Trophoblast cell (in vitro differentiated cells and primary cell): ENCODE results near the gene TRPV4.
"Not testable (repeated sequence)": the region's sequence is repeated elsewhere in the genome, so short reads cannot be mapped to it uniquely, and the experiment has no call there.

Experiments used
- DNase-seq, 2 donors: peaks; one replicate each; pipeline ENCODE4 v3.0.0-alpha.2; 2016
- H2AFZ ChIP-seq: 2 replicates; pipeline ENCODE4 v1.6.1; 2013; ENCODE audit warnings: low read length, moderate library complexity, mild to moderate bottlenecking; ENCODE audit not compliant: insufficient read depth, poor library complexity
- H2AK5ac ChIP-seq: 2 replicates; pipeline ENCODE4 v1.6.1; 2013; ENCODE audit warnings: mild to moderate bottlenecking, low read length
- H2BK120ac ChIP-seq: 2 replicates; pipeline ENCODE4 v1.6.1; 2013; ENCODE audit warnings: low read length, mild to moderate bottlenecking, moderate library complexity; ENCODE audit not compliant: insufficient read depth, poor library complexity
- H2BK12ac ChIP-seq: 2 replicates; pipeline ENCODE4 v1.6.1; 2013; ENCODE audit warnings: mild to moderate bottlenecking, low read length, moderate library complexity
- H2BK5ac ChIP-seq: 2 replicates; pipeline ENCODE4 v1.6.1; 2013; ENCODE audit warnings: low read length, low read depth, moderate library complexity, mild to moderate bottlenecking; ENCODE audit not compliant: poor library complexity
- H3K14ac ChIP-seq: 2 replicates; pipeline ENCODE4 v1.6.1; 2013; ENCODE audit warnings: mild to moderate bottlenecking, low read length
- H3K18ac ChIP-seq: 2 replicates; pipeline ENCODE4 v1.6.1; 2013; ENCODE audit warnings: mild to moderate bottlenecking, low read length
- H3K23ac ChIP-seq: 2 replicates; pipeline ENCODE4 v1.6.1; 2013; ENCODE audit warnings: low read length
- H3K27ac ChIP-seq: 2 replicates; pipeline ENCODE4 v1.5.1; 2013; ENCODE audit warnings: low read depth, mild to moderate bottlenecking, inconsistent platforms, low read length, moderate library complexity
- H3K27me3 ChIP-seq: 2 replicates; pipeline ENCODE4 v1.6.1; 2013; ENCODE audit warnings: inconsistent platforms, mild to moderate bottlenecking, low read length, moderate library complexity; ENCODE audit not compliant: insufficient read depth
- H3K36me3 ChIP-seq, 2 experiments: 1 replicate in 1 of 2; 2 replicates in 1 of 2; pipeline ENCODE4 v1.6.1; 2013; ENCODE audit warnings: low read length in 2 of 2, mild to moderate bottlenecking in 2 of 2, moderate library complexity in 1 of 2; ENCODE audit not compliant: insufficient read depth in 2 of 2, control insufficient read depth in 1 of 2
- H3K4ac ChIP-seq: 2 replicates; pipeline ENCODE4 v1.6.1; 2013; ENCODE audit warnings: low read depth, mild to moderate bottlenecking, low read length, moderate library complexity
- H3K4me1 ChIP-seq, 2 experiments: 1 replicate in 1 of 2; 2 replicates in 1 of 2; pipeline ENCODE4 v1.6.1; 2013; ENCODE audit warnings: low read length in 2 of 2, mild to moderate bottlenecking in 2 of 2, moderate library complexity in 1 of 2; ENCODE audit not compliant: insufficient read depth in 2 of 2, control insufficient read depth in 1 of 2
- H3K4me2 ChIP-seq: 2 replicates; pipeline ENCODE4 v1.6.1; 2013; ENCODE audit warnings: inconsistent platforms, mild to moderate bottlenecking, low read length, moderate library complexity
- H3K4me3 ChIP-seq: 2 replicates; pipeline ENCODE4 v1.5.1; 2013; ENCODE audit warnings: mild to moderate bottlenecking, low read depth, low read length, inconsistent platforms
- H3K79me1 ChIP-seq: one replicate; pipeline ENCODE4 v1.6.1; 2013; ENCODE audit warnings: low read length
- H3K79me2 ChIP-seq: 2 replicates; pipeline ENCODE4 v1.6.1; 2013; ENCODE audit warnings: low read length, mild to moderate bottlenecking; ENCODE audit not compliant: control insufficient read depth, insufficient read depth, poor library complexity
- H3K9ac ChIP-seq: 2 replicates; pipeline ENCODE4 v1.6.1; 2013; ENCODE audit warnings: mild to moderate bottlenecking, low read length
- H3K9me3 ChIP-seq: 2 replicates; pipeline ENCODE4 v1.6.1; 2013; ENCODE audit warnings: low read depth, mild to moderate bottlenecking, control low read depth, inconsistent platforms, low read length; ENCODE audit not compliant: insufficient read depth
- H4K12ac ChIP-seq: 2 replicates; pipeline ENCODE4 v1.6.1; 2013; ENCODE audit warnings: low read depth, mild to moderate bottlenecking, low read length, moderate library complexity
- H4K8ac ChIP-seq: 2 replicates; pipeline ENCODE4 v1.6.1; 2013; ENCODE audit warnings: low read depth, mild to moderate bottlenecking, low read length, moderate library complexity
- H4K91ac ChIP-seq: one replicate; pipeline ENCODE4 v1.6.1; 2013; ENCODE audit warnings: low read depth, mild to moderate bottlenecking, low read length, moderate library complexity
- WGBS: extraction: QIAGEN DNeasy Blood & Tissue Kit; methylation state at CpG from one replicate; pipeline ENCODE4 v1.1.7; 2013; ENCODE audit warnings: missing lambda C conversion rate; ENCODE audit not compliant: insufficient read length, insufficient coverage; ENCODE audit errors: extremely low coverage; 5-methylcytosine and 5-hydroxymethylcytosine counted together

The TRPV4 gene

DNA sequence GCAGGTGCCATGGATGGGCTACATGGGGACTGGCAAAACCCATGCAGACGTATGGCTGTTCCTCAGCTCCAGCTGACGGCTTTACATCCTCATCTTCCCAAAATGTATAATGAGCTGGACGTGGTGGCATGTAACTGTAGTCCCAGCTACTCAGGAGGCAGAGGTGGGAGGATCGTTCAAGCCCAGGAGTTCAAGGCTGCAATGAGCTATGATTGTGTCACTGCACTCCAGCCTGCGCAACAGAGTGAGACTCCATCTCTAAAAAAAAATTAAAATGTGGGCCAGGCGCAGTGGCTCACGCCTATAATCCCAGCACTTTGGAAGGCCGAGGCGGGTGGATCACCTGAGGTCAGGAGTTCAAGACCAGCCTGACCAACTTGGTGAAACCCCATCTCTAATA is 29.3 kb upstream of the TRPV4 start:
- not testable (repeated sequence) for H2BK120ac ChIP-seq, H2AK5ac ChIP-seq, H2AFZ ChIP-seq, H4K91ac ChIP-seq, H3K27ac ChIP-seq, H3K18ac ChIP-seq, H3K27me3 ChIP-seq, H3K79me2 ChIP-seq, H3K4ac ChIP-seq, H4K12ac ChIP-seq, H3K4me3 ChIP-seq, DNase-seq, H3K9me3 ChIP-seq, H3K4me2 ChIP-seq, H3K36me3 ChIP-seq, H3K23ac ChIP-seq, H3K9ac ChIP-seq, H2BK12ac ChIP-seq, H3K14ac ChIP-seq, H2BK5ac ChIP-seq, H3K79me1 ChIP-seq, H4K8ac ChIP-seq
- WGBS = no CpG with 5 or more reads among the region's 9 CpGs
- H3K4me1 ChIP-seq = peaks cover 10 to 12% of the 10 kb centered on the region in 2 experiments

DNA sequence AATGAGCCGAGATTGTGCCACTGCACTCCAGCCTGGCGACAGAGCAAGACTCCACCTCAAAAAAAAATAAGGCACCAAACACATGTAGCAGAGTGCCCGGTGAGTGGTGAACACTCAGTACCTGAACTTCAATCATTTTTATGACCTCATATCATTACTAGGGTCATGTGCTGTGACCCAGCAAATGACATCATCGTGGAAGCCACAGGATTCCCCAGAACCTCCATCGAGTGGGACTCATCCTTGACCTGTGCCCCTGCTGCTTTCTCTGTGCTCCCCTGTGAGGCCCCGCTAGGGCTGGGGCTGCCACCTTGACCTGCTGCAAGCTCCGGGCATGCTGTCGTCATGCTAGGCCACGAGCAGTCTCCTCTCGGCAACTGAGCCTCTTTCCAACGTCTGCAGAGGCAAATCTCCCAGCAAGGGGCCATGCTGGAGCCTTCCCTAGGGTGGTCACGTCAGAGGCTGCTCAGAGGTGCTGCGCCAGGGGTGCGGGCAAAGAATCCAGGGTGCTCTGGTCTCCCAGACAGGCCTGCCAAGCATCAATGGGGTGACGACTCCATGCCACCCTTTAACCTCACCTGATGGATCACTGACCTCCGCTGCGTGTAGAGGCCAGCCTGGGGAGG is 28.6 kb upstream of the TRPV4 start:
- no peak overlapping the region for H2BK5ac ChIP-seq
- H3K9ac ChIP-seq = no peak overlapping the region
- no CpG with 5 or more reads among the region's 17 CpGs for WGBS
- H3K14ac ChIP-seq = no peak overlapping the region
- H3K79me2 ChIP-seq = peaks cover 3% of the 10 kb centered on the region
- H2BK120ac ChIP-seq = no peak overlapping the region
- no peak overlapping the region for H2AK5ac ChIP-seq
- peaks cover 10 to 12% of the 10 kb centered on the region in 2 experiments for H3K4me1 ChIP-seq
- H3K4me3 ChIP-seq = no peak overlapping the region
- H4K12ac ChIP-seq = no peak overlapping the region
- H2BK12ac ChIP-seq = no peak overlapping the region
- peaks cover 7% of the 10 kb centered on the region for H3K79me1 ChIP-seq
- H3K27me3 ChIP-seq = no peaks in the 10 kb centered on the region
- peak overlapping the region; percentile 17 for H3K18ac ChIP-seq
- no peak overlapping the region for H2AFZ ChIP-seq
- no peak for DNase-seq
- H4K8ac ChIP-seq = no peak overlapping the region
- H3K4ac ChIP-seq = no peak overlapping the region
- H3K36me3 ChIP-seq = peaks cover 0 to 7% of the 10 kb centered on the region in 2 experiments
- H4K91ac ChIP-seq = no peak overlapping the region
- H3K23ac ChIP-seq = no peak overlapping the region
- H3K9me3 ChIP-seq = peaks cover 2% of the 10 kb centered on the region
- H3K4me2 ChIP-seq = no peak overlapping the region
- H3K27ac ChIP-seq = no peak overlapping the region

GRCh38 chr12:109860977-109861376 is 27.8 kb upstream of the TRPV4 start:
- Histone ChIP-seq H4K91ac (no peak overlapping the region), H3K23ac (no peak overlapping the region), H2AK5ac (no peak overlapping the region), H2BK5ac (no peak overlapping the region), H3K9me3 (peaks cover 2% of the 10 kb centered on the region), H2BK120ac (no peak overlapping the region), H3K79me1 (peaks cover 7% of the 10 kb centered on the region), H3K9ac (no peak overlapping the region), H3K14ac (no peak overlapping the region), H4K8ac (no peak overlapping the region), H2BK12ac (no peak overlapping the region), H3K4me1 (peaks cover 10 to 12% of the 10 kb centered on the region in 2 experiments), H3K4ac (no peak overlapping the region), H3K36me3 (peaks cover 1 to 7% of the 10 kb centered on the region in 2 experiments), H4K12ac (no peak overlapping the region), H3K18ac (no peak overlapping the region), H3K79me2 (peaks cover 3% of the 10 kb centered on the region), H3K27me3 (no peaks in the 10 kb centered on the region), H3K4me3 (no peak overlapping the region), H3K27ac (no peak overlapping the region), H3K4me2 (no peak overlapping the region), H2AFZ (no peak overlapping the region)
- WGBS = no CpG with 5 or more reads among the region's 5 CpGs
- DNase-seq = no peak

- no peaks in the 10 kb centered on the region for H3K27me3 ChIP-seq
Measured at GRCh38 chr12:109858764-109859163, 25.6 kb upstream of the TRPV4 start.

More at GRCh38 chr12:109858764-109859163, 25.6 kb upstream of the TRPV4 start:
- H2BK5ac ChIP-seq = no peak overlapping the region
- H3K9me3 ChIP-seq = peaks cover 2% of the 10 kb centered on the region
- H3K4me2 ChIP-seq = no peak overlapping the region
- peaks cover 14 to 17% of the 10 kb centered on the region in 2 experiments for H3K36me3 ChIP-seq
- H3K18ac ChIP-seq = no peak overlapping the region
- no peak overlapping the region for H2BK120ac ChIP-seq
- H2BK12ac ChIP-seq = no peak overlapping the region
- no peak overlapping the region for H4K91ac ChIP-seq
- peaks cover under 1% of the 10 kb centered on the region for H3K79me1 ChIP-seq
- WGBS = no CpG with 5 or more reads among the region's 5 CpGs
- H3K4ac ChIP-seq = no peak overlapping the region
- no peak for DNase-seq
- H3K23ac ChIP-seq = no peak overlapping the region
- peaks cover 2% of the 10 kb centered on the region in 2 experiments for H3K4me1 ChIP-seq
- no peak overlapping the region for H4K12ac ChIP-seq
- H4K8ac ChIP-seq = no peak overlapping the region
- H3K14ac ChIP-seq = no peak overlapping the region
- H2AK5ac ChIP-seq = no peak overlapping the region
- H3K4me3 ChIP-seq = no peak overlapping the region
- H3K79me2 ChIP-seq = no peaks in the 10 kb centered on the region
- no peak overlapping the region for H3K9ac ChIP-seq
- no peak overlapping the region for H2AFZ ChIP-seq
- no peak overlapping the region for H3K27ac ChIP-seq
